ENCODE results near the gene MAN1A1.

- TF ChIP-seq POLR2AphosphoS5 (IDR thresholded peaks at IDR 0.05; ENCODE audit: low read depth, low read length) (no peak), TAF1 (IDR thresholded peaks at IDR 0.05; ENCODE audit: borderline replicate concordance, insufficient read depth, low read length) (no peak), SIN3A (IDR thresholded peaks at IDR 0.05; ENCODE audit: borderline replicate concordance, insufficient read depth, low read length) (no peak), REST (IDR thresholded peaks at IDR 0.05; ENCODE audit: insufficient read depth in 1 of 2, low read depth in 2 of 2, low read length in 2 of 2) (no peak), FOXP2 (optimal IDR thresholded peaks at IDR 0.05; ENCODE audit: borderline replicate concordance, extremely low read depth, extremely low read length, insufficient read depth) (no peak)
These were observed 82.2 kb downstream of the MAN1A1 start for GRCh38 chr6:119267126-119267905.
